ENCODE results near the gene PTDSS2.

- TF ChIP-seq ATF6 (CRISPR knock-in tag; conservative IDR thresholded peaks at IDR 0.05) (no peak), TCF7L2 (IDR thresholded peaks at IDR 0.05; ENCODE audit: low read depth, low read length) (no peak), CEBPB (IDR thresholded peaks at IDR 0.05; ENCODE audit: borderline replicate concordance, low read depth, low read length) (no peak), ZFX (CRISPR knock-in tag; IDR thresholded peaks at IDR 0.05; ENCODE audit: low read depth) (no peak), TCF12 (IDR thresholded peaks at IDR 0.05) (no peak), TCF12 (CRISPR knock-in tag; IDR thresholded peaks at IDR 0.05) (no peak), ARHGAP35 (CRISPR knock-in tag; IDR thresholded peaks at IDR 0.05; ENCODE audit: borderline replicate concordance) (no peak), ZNF687 (CRISPR knock-in tag; IDR thresholded peaks at IDR 0.05) (no peak), RFX5 (IDR thresholded peaks at IDR 0.05; ENCODE audit: low read depth, low read length) (no peak), KDM1A (CRISPR knock-in tag; IDR thresholded peaks at IDR 0.05) (no peak), GABPA (IDR thresholded peaks at IDR 0.05; ENCODE audit: low read depth, low read length) (no peak), GABPA (CRISPR knock-in tag; IDR thresholded peaks at IDR 0.05; ENCODE audit: low read depth) (no peak), ONECUT2 (CRISPR knock-in tag; IDR thresholded peaks at IDR 0.05) (no peak), NPAS2 (CRISPR knock-in tag; IDR thresholded peaks at IDR 0.05; ENCODE audit: borderline replicate concordance) (no peak), MLX (CRISPR knock-in tag; IDR thresholded peaks at IDR 0.05) (no peak)
Observed at GRCh38 chr11:409008-409599, 41.0 kb upstream of the PTDSS2 start.
